Neural progenitor cell (in vitro differentiated cells): ENCODE data around the gene CEP44.

Experiments used
- CTCF ChIP-seq: fragments of 200-600 bp; sonication (generic); IDR thresholded peaks from 2 replicates; pipeline ENCODE4 v1.5.1; 2017; ENCODE audit warnings: antibody characterized with exemption, mild to moderate bottlenecking
- EZH2 ChIP-seq: fragments of 200-600 bp; sonication (generic); IDR thresholded peaks from 2 replicates; pipeline ENCODE4 v1.6.1; 2017; ENCODE audit warnings: antibody characterized with exemption, mild to moderate bottlenecking, moderate library complexity
- EZH2phosphoT487 ChIP-seq: fragments of 200-600 bp; sonication (generic); IDR thresholded peaks from 2 replicates; pipeline ENCODE4 v1.6.1; 2017; ENCODE audit warnings: antibody characterized with exemption

- TF ChIP-seq EZH2, result no peak
- TF ChIP-seq CTCF, result no peak
- no peak for TF ChIP-seq EZH2phosphoT487
Measured at GRCh38 chr4:174277433-174277832, 6.3 kb upstream of the CEP44 start.
